CD4-positive, alpha-beta T cell treated with Interleukin-15 for 4 hours (primary cell): ENCODE measurements around the gene YAP1.

Experiments
- DNase-seq: peaks from one replicate; pipeline ENCODE4 v3.0.0-alpha.2; 2020; ENCODE audit warnings: low spot score

Gene YAP1

GRCh38 chr11:102109896-102110760 lies at the start of gene YAP1:
YAP1 (plus strand) TSS chr11:102110447; CDS start chr11:102110849, 402 bp downstream.
- DNase-seq: peak; percentile 49

- DNase-seq: no peak
Measured at GRCh38 chr11:102061276-102061675, 49.0 kb upstream of the YAP1 start.

GRCh38 chr11:102062106-102062505 lies 48.1 kb upstream of the YAP1 start:
- DNase-seq: no peak

GRCh38 chr11:102064316-102064715 lies 45.9 kb upstream of the YAP1 start:
- no peak for DNase-seq

GRCh38 chr11:102070766-102071165 lies 39.5 kb upstream of the YAP1 start:
- no peak for DNase-seq

GRCh38 chr11:102071497-102072472 lies 38.5 kb upstream of the YAP1 start:
- DNase-seq: no peak

GRCh38 chr11:102073253-102073652 lies 37.0 kb upstream of the YAP1 start:
- DNase-seq: no peak

- no peak for DNase-seq
Measured at GRCh38 chr11:102079625-102080024, 30.6 kb upstream of the YAP1 start.

GRCh38 chr11:102081313-102081712 lies 28.9 kb upstream of the YAP1 start:
- DNase-seq: no peak

GRCh38 chr11:102085864-102086551 lies 24.2 kb upstream of the YAP1 start:
- no peak for DNase-seq

- no peak for DNase-seq
Measured at GRCh38 chr11:102097186-102097585, 13.1 kb upstream of the YAP1 start.

GRCh38 chr11:102099755-102100154 lies 10.5 kb upstream of the YAP1 start:
- no peak for DNase-seq

- DNase-seq: no peak
Measured at GRCh38 chr11:102108734-102109440, 1.4 kb upstream of the YAP1 start.

- DNase-seq: no peak
Measured at GRCh38 chr11:102110761-102111010, 439 bp downstream of the YAP1 start.

- no peak for DNase-seq
Measured at GRCh38 chr11:102111011-102111786, 952 bp downstream of the YAP1 start.

GRCh38 chr11:102111787-102112508 lies 1.7 kb downstream of the YAP1 start:
- peak; percentile 43 for DNase-seq

- no peak for DNase-seq
Measured at GRCh38 chr11:102112509-102112821, 2.2 kb downstream of the YAP1 start.

GRCh38 chr11:102114032-102114431 lies 3.8 kb downstream of the YAP1 start:
- DNase-seq: no peak

GRCh38 chr11:102115557-102115956 lies 5.3 kb downstream of the YAP1 start:
- no peak for DNase-seq

- no peak for DNase-seq
Measured at GRCh38 chr11:102116453-102117205, 6.4 kb downstream of the YAP1 start.
